ENCODE data around the gene ENGASE.

The ENGASE gene

GRCh38 chr17:79054200-79054960 is 20.2 kb upstream of the ENGASE start:
- H2AFZ ChIP-seq (ENCODE audit: low read depth, low read length, severe bottlenecking): no peak overlapping the region
- H3K9me3 ChIP-seq (ENCODE audit: insufficient read depth, low read length): no peaks in the 10 kb centered on the region
- TF ChIP-seq CTCF (IDR thresholded peaks at IDR 0.05; ENCODE audit: insufficient read depth, low read length, poor library complexity, severe bottlenecking) (no peak), EZH2phosphoT487 (conservative IDR thresholded peaks at IDR 0.05; ENCODE audit: low read length) (no peak)
- H3K36me3 ChIP-seq (ENCODE audit: low read length): no peaks in the 10 kb centered on the region
- H4K20me1 ChIP-seq (ENCODE audit: low read depth, low read length): no peaks in the 10 kb centered on the region
- H3K79me2 ChIP-seq (ENCODE audit: insufficient read depth, low read length): no peaks in the 10 kb centered on the region
- no peaks in the 10 kb centered on the region for H3F3A ChIP-seq (ENCODE audit: insufficient read depth)
- H3K9ac ChIP-seq (ENCODE audit: low read length): no peak overlapping the region
- no peaks in the 10 kb centered on the region for H3K9me2 ChIP-seq (replicated peaks; ENCODE audit: insufficient read depth, low read length)
- H3K27me3 ChIP-seq (ENCODE audit: low read length): no peaks in the 10 kb centered on the region; the same call in 1 of the 2 replicates
- no peak overlapping the region for H3K4me3 ChIP-seq (ENCODE audit: insufficient read depth, low read length, poor library complexity, severe bottlenecking)
- H3K4me2 ChIP-seq (ENCODE audit: low read depth, low read length, poor library complexity, severe bottlenecking): no peak overlapping the region
- H3K27ac ChIP-seq (ENCODE audit: low read depth, low read length): no peak overlapping the region

- H3K27ac ChIP-seq (ENCODE audit: low read depth, low read length): no peak overlapping the region
- no peaks in the 10 kb centered on the region for H3K79me2 ChIP-seq (ENCODE audit: insufficient read depth, low read length)
- H3K9me3 ChIP-seq (ENCODE audit: insufficient read depth, low read length): no peaks in the 10 kb centered on the region
- H3K27me3 ChIP-seq (ENCODE audit: low read length): no peaks in the 10 kb centered on the region; the same call in 1 of the 2 replicates
- no peak overlapping the region for H3K9ac ChIP-seq (ENCODE audit: low read length)
- no peaks in the 10 kb centered on the region for H3K9me2 ChIP-seq (replicated peaks; ENCODE audit: insufficient read depth, low read length)
- no peak overlapping the region for H2AFZ ChIP-seq (ENCODE audit: low read depth, low read length, severe bottlenecking)
- no peak overlapping the region for H3K4me2 ChIP-seq (ENCODE audit: low read depth, low read length, poor library complexity, severe bottlenecking)
- H3K4me3 ChIP-seq (ENCODE audit: insufficient read depth, low read length, poor library complexity, severe bottlenecking): no peak overlapping the region
- H4K20me1 ChIP-seq (ENCODE audit: low read depth, low read length): no peaks in the 10 kb centered on the region
- H3K36me3 ChIP-seq (ENCODE audit: low read length): no peaks in the 10 kb centered on the region
- no peaks in the 10 kb centered on the region for H3F3A ChIP-seq (ENCODE audit: insufficient read depth)
- TF ChIP-seq CTCF (IDR thresholded peaks at IDR 0.05; ENCODE audit: insufficient read depth, low read length, poor library complexity, severe bottlenecking): no peak
- TF ChIP-seq EZH2phosphoT487 (conservative IDR thresholded peaks at IDR 0.05; ENCODE audit: low read length): no peak
These were observed 19.4 kb upstream of the ENGASE start for GRCh38 chr17:79055197-79055596.

GRCh38 chr17:79057737-79058385 is 16.8 kb upstream of the ENGASE start:
- no peaks in the 10 kb centered on the region for H4K20me1 ChIP-seq (ENCODE audit: low read depth, low read length)
- no peak overlapping the region for H3K4me2 ChIP-seq (ENCODE audit: low read depth, low read length, poor library complexity, severe bottlenecking)
- H3K9ac ChIP-seq (ENCODE audit: low read length): no peak overlapping the region
- TF ChIP-seq CTCF (IDR thresholded peaks at IDR 0.05; ENCODE audit: insufficient read depth, low read length, poor library complexity, severe bottlenecking): no peak
- no peak for TF ChIP-seq EZH2phosphoT487 (conservative IDR thresholded peaks at IDR 0.05; ENCODE audit: low read length)
- no peaks in the 10 kb centered on the region for H3K79me2 ChIP-seq (ENCODE audit: insufficient read depth, low read length)
- H3K27ac ChIP-seq (ENCODE audit: low read depth, low read length): no peak overlapping the region
- no peaks in the 10 kb centered on the region for H3F3A ChIP-seq (ENCODE audit: insufficient read depth)
- no peak overlapping the region for H2AFZ ChIP-seq (ENCODE audit: low read depth, low read length, severe bottlenecking)
- H3K9me2 ChIP-seq (replicated peaks; ENCODE audit: insufficient read depth, low read length): no peaks in the 10 kb centered on the region
- no peaks in the 10 kb centered on the region for H3K9me3 ChIP-seq (ENCODE audit: insufficient read depth, low read length)
- no peaks in the 10 kb centered on the region for H3K36me3 ChIP-seq (ENCODE audit: low read length)
- H3K4me3 ChIP-seq (ENCODE audit: insufficient read depth, low read length, poor library complexity, severe bottlenecking): no peak overlapping the region
- no peaks in the 10 kb centered on the region; the same call in 1 of the 2 replicates for H3K27me3 ChIP-seq (ENCODE audit: low read length)

Measured in SU-DHL-6 (cell line).